GM21619 (cell line): Measurements from ENCODE around the gene MCF2.
"Not testable (repeated sequence)": the region's sequence is repeated elsewhere in the genome, so short reads cannot be mapped to it uniquely, and the experiment has no call there.

ENCODE experiments used
- ATAC-seq: cut with Tn5 transposase; IDR thresholded peaks from one replicate; pipeline ENCODE4 v1.9.1; 2021; ENCODE audit not compliant: unreplicated experiment

The MCF2 gene

GRCh38 chrX:139708067-139708466, at the start of gene MCF2:
Gene MCF2, minus strand, starts transcription at chrX:139708167. Its CDS starts 56,423 bp downstream, at chrX:139651744.
- ATAC-seq, result no peak

GRCh38 chrX:139751053-139751452, 43.1 kb upstream of the MCF2 start:
- ATAC-seq, result no peak

- ATAC-seq, result no peak
Measured at GRCh38 chrX:139750390-139750789, 42.4 kb upstream of the MCF2 start.

- peak; percentile 96 for ATAC-seq
Measured at GRCh38 chrX:139739138-139739537, 31.2 kb upstream of the MCF2 start.

- ATAC-seq, result no peak
Measured at GRCh38 chrX:139738581-139738980, 30.6 kb upstream of the MCF2 start.

GRCh38 chrX:139736151-139736550, 28.2 kb upstream of the MCF2 start:
- ATAC-seq, result no peak

- ATAC-seq, result no peak
Measured at GRCh38 chrX:139734996-139735395, 27.0 kb upstream of the MCF2 start.

- ATAC-seq, result peak; percentile 88
Measured at GRCh38 chrX:139725720-139726119, 17.8 kb upstream of the MCF2 start.

GRCh38 chrX:139724626-139725025, 16.7 kb upstream of the MCF2 start:
- no peak for ATAC-seq

GRCh38 chrX:139720979-139721378, 13.0 kb upstream of the MCF2 start:
- no peak for ATAC-seq

- no peak for ATAC-seq
Measured at GRCh38 chrX:139720136-139720535, 12.2 kb upstream of the MCF2 start.

GRCh38 chrX:139702658-139703057, 5.3 kb downstream of the MCF2 start:
- no peak for ATAC-seq

- no peak for ATAC-seq
Measured at GRCh38 chrX:139692908-139693307, 15.1 kb downstream of the MCF2 start.

- ATAC-seq, result no peak
Measured at GRCh38 chrX:139692506-139692849, 15.5 kb downstream of the MCF2 start.

- no peak for ATAC-seq
Measured at GRCh38 chrX:139691843-139692505, 16.0 kb downstream of the MCF2 start.

- no peak for ATAC-seq
Measured at GRCh38 chrX:139691493-139691842, 16.5 kb downstream of the MCF2 start.

GRCh38 chrX:139685175-139685574, 22.8 kb downstream of the MCF2 start:
- ATAC-seq, result not testable (repeated sequence)

GRCh38 chrX:139680356-139680755, 27.6 kb downstream of the MCF2 start:
- ATAC-seq, result no peak

GRCh38 chrX:139647597-139647996, 60.4 kb downstream of the MCF2 start:
- peak; percentile 94 for ATAC-seq

GRCh38 chrX:139642241-139642927, 65.6 kb downstream of the MCF2 start:
- ATAC-seq, result no peak

GRCh38 chrX:139640259-139640658, 67.7 kb downstream of the MCF2 start:
- ATAC-seq, result no peak

- no peak for ATAC-seq
Measured at GRCh38 chrX:139639253-139639652, 68.7 kb downstream of the MCF2 start.

- ATAC-seq, result no peak
Measured at GRCh38 chrX:139600105-139600504, 107.9 kb downstream of the MCF2 start.
